Fibroblast of the aortic adventitia (primary cell): Measurements from ENCODE around the gene ACVR1C. TPM values are rescaled to one million over a fixed set of nuclear protein-coding genes. Genes with fewer than 3 reads are reported as not detected.

ENCODE experiments used
- DNase-seq: peaks from one replicate; pipeline ENCODE4 v3.0.0-alpha.2; 2010; ENCODE audit warnings: low read depth
- H3K4me3 ChIP-seq: 2 replicates; pipeline ENCODE4 v1.5.1; 2011; ENCODE audit warnings: low read depth, mild to moderate bottlenecking, control low read depth, low read length, moderate library complexity
- total RNA-seq: library from RNA; depleted of rRNA; stranded (reverse); fragments of >200 nt; gene quantifications from 2 replicates; pipeline ENCODE4 v1.2.3, GENCODE V29; 2012; ENCODE audit warnings: low replicate concordance
- TF ChIP-seq, protein P1 (sequence below): IDR thresholded peaks from 2 replicates; pipeline ENCODE4 v1.5.1; 2011; ENCODE audit warnings: mild to moderate bottlenecking, low read length, control low read depth, inconsistent platforms; ENCODE audit not compliant: insufficient read depth

The ACVR1C gene
- total RNA-seq, 1 donor, result 0.63 TPM

DNA sequence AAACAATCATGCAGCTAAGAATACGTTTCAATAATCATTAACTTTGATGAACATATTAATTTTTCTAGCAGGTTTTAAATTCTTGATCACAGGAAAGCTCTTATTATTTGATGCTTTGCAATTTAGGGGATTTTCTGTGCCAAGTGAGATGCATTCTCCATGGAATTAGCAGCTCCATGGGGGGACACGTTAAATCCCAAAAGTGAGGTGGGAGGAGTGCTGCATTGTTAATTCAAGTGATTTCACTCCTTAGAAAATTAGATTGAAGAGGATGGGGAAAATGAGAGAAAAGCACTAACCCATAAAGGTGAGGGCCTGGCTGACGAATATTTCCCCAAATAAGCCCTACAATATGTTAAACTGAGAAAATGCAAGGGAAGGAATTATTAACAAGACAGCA, 69.2 kb downstream of the ACVR1C start:
- TF ChIP-seq, protein P1, sequence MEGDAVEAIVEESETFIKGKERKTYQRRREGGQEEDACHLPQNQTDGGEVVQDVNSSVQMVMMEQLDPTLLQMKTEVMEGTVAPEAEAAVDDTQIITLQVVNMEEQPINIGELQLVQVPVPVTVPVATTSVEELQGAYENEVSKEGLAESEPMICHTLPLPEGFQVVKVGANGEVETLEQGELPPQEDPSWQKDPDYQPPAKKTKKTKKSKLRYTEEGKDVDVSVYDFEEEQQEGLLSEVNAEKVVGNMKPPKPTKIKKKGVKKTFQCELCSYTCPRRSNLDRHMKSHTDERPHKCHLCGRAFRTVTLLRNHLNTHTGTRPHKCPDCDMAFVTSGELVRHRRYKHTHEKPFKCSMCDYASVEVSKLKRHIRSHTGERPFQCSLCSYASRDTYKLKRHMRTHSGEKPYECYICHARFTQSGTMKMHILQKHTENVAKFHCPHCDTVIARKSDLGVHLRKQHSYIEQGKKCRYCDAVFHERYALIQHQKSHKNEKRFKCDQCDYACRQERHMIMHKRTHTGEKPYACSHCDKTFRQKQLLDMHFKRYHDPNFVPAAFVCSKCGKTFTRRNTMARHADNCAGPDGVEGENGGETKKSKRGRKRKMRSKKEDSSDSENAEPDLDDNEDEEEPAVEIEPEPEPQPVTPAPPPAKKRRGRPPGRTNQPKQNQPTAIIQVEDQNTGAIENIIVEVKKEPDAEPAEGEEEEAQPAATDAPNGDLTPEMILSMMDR, result no peak
- no peak overlapping the region for H3K4me3 ChIP-seq
- DNase-seq, result no peak

DNA sequence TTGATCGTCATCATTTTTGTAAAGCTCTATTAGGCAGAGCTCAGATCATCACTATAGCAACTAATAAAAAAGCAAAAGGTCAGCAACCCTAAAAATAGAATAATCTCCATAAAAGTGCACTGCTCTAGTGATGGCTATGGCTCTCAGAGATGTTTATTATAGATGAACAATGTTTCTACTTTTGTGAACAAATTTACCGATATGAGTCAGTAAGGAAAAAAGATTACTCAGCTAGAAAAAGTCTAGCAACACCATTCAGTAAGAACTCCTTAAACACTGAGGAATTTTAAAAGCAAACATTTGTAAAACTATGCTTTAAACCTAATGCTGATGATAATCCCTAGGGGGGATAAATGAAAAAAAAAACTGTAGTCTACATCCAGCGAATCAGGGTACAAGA, 69.6 kb downstream of the ACVR1C start:
- TF ChIP-seq, protein P1, result no peak
- DNase-seq, result no peak

DNA sequence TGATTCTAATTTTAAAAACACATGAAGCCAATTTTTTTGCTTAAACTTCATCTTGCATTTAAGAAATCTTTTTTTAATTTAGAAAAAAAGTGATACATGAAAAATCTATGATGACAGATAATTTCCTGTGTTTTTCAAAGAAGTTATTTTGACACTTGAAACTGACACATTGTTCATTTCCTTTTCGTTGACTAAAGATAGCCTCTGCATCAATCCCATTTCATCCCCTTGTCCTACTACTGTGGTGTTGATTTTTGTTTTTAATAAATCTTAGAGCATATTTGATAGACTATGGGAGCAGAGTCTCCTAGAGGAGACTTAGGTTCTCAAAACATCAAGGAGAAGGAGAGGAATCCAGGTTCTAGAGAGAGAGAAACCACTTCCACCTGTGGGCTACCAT, 70.9 kb downstream of the ACVR1C start:
- TF ChIP-seq, protein P1, result no peak
- no peak overlapping the region for H3K4me3 ChIP-seq
- DNase-seq, result no peak

More for the DNA sequence above, 69.6 kb downstream of the ACVR1C start:
- no peak overlapping the region for H3K4me3 ChIP-seq

DNA sequence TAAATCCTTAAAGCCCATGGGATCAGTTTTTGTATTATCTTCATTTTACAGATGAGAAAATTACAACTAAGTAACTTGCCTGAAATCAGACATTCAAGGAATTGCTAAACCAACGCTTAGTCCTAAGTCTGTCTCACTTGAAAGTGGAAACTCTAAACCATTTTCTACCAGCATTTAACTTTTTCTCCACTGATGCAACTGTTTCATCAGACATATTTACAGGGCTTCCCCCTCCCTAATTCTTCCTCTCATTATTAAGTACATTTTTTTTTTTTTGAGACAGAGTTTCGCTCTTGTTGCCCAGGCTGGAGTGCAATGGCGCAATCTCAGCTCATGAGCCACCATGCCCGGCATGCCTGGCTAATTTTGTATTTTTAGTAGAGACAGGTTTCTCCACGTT, 88.6 kb downstream of the ACVR1C start:
- H3K4me3 ChIP-seq, result no peak overlapping the region
- DNase-seq, result no peak
- TF ChIP-seq, protein P1, result no peak

- TF ChIP-seq, protein P1, result no peak
- H3K4me3 ChIP-seq, result no peak overlapping the region
- no peak for DNase-seq
These were observed 90.6 kb downstream of the ACVR1C start for GRCh38 chr2:157538064-157538463.

- no peak for DNase-seq
- H3K4me3 ChIP-seq, result no peak overlapping the region
- TF ChIP-seq, protein P1, result no peak
These were observed 91.8 kb downstream of the ACVR1C start for GRCh38 chr2:157536815-157537214.
